Inflammatory macrophage treated with lipopolysaccharide for 4 hours (primary cell): ENCODE data around the gene CCDC28B.

Experiments used
- DNase-seq: peaks from one replicate; pipeline ENCODE4 v3.0.0-alpha.2; 2020

Gene CCDC28B

DNA sequence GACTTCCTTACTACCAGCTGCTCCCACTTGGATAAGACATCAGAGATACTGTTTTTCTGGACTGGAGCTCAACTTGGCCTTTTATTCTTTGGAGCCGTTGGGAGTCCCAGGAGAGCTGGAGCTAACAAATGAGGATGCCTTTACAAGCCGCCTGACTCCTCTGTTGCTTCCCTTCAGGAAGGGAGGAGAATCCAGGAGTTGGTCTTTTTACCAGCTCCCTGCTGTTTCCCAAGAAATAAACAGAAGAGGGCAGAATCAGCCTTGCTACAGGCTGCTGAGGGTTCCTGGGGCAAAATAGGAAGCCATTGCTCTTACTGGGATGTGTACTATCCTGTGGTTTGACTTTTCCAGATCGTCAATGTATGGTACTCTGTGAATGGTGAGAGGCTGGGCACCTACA lies 23.3 kb downstream of the CCDC28B start:
- DNase-seq: no peak

DNA sequence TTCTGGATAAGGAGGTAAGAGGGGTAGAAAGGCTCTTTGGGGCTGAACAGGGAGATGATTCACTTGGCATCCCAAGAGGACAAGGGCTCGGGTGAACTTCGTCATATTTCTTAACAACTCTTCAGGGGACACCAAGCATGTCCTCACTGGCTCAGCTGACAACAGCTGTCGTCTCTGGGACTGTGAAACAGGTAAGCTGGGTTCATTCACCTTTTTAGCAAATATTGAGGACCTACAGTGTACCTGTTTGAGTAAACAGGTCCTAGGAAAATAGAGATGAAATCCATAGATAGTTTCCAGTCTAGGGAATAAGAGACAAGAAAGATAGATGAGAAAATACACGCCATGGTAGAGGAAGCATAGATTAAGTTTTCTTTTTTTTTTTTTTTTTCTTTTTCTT lies 23.9 kb downstream of the CCDC28B start:
- DNase-seq: no peak

DNA sequence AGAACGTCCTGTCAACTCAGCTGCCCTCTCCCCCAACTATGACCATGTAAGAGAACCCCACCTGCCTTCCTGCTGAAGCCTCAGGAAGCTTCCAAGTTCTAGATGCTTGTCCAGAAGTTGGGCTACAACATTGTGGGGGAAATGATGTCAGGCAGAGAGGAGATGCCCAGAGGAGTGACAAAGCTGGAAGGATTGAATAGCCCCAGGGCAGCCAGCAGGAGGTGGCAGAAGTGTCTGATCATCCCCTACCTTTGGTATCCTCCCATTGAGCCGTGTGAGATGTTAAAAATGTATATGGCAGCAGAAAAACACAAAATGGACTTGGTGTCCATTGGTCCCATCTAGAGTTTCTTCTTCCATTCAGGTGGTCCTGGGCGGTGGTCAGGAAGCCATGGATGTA lies 28.4 kb downstream of the CCDC28B start:
- no peak for DNase-seq

DNA sequence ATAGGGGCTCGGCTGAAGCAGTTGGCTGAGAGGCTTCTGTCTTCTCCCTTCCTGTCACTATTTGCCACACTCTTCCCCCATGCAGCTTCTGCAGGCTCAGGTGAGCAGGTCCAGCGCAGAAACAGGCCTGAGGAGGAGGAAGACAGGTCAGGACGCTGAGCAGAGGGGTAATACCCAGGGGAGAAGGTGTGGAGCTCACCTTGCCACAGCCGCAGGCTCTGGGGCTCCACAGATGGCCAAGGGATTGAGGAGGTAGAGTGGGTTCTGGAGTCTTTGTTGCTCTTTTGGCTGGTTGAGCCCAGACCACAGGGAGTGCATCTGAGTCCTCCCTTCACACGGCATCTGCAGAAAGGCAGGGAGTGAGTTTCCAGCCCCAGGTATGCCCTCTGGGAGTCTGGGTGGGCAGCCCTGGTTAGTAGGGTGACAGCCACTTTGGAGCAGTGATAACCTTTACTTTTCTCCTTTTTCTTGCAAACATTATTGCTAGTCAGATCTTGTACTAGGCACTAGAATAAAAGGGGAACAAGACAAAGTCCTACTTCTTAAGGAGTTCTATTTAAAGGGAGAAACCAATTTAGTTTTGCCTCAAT lies 31.5 kb downstream of the CCDC28B start:
- no peak for DNase-seq

DNA sequence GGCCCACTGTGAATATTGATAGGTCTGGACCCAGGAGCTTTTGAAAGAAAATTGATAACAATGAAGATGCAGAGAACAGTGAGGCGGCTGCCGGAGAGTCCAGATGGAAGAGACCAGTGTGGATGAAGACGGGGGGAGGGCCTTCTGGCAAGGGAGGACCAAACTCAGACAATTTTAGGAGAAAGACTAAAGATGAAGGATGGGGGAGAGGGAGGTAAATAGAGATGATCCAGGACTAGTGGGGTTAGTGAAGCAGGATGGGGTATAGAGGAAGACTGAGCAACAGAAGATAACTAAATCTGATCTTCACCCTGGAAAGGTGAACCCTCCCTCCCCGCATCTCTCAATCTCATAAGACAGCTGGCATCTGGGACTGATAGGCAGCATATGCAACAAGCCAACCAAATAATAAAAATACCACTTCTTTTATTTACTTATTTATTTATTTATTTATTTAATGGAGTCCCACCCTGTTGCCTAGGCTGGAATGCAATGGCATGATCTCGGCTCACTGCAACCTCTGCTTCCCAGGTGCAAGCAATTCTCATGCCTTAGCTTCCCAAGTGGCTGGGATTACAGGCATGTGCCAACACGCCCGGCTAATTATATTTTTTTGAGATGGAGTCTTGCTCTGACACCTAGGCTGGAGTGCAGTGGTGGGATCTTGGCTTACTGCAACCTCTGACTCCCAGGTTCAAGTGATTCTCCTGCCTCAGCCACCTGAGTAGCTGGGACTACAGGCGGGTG lies 32.3 kb downstream of the CCDC28B start:
- no peak for DNase-seq

DNA sequence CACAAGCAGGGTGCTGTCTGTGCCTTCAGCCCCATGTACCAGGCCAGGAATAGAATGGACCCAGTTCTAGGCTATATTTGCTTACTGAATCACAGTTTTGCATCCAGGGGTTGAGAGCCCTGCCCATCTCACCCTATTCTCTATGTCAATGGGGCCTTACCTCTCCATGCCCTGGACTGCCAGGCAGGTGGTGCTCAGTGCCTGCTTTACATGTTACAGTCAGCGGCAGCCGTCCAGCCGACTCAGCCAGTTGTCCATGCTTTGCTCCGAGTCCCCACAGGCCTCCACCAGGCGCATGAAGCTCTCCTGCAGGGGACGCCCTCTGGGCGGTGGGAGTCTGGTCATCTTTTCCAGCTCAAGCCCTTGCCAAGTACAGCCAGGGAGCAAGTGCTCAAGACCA lies 34.4 kb downstream of the CCDC28B start:
- DNase-seq: no peak

DNA sequence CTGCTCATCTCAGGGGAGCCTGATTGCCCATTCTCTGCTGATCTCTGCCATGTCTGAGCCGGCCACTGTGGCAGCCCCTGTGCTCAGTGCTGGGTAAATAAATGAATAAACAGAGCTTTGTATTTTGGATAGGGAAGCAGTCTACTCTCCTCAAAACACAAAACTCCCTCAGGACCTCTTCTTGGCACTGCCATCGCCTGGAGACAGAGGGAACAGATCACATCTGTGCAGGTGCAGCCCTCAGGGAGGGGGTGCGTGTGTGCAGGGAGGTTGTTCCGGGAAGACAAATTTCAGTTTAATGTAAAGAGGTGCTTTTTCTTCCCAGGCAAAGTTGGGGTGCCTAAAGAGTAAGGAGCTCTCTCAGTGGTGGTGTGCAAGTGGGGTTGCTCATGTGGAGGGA lies 38.9 kb downstream of the CCDC28B start:
- no peak for DNase-seq

DNA sequence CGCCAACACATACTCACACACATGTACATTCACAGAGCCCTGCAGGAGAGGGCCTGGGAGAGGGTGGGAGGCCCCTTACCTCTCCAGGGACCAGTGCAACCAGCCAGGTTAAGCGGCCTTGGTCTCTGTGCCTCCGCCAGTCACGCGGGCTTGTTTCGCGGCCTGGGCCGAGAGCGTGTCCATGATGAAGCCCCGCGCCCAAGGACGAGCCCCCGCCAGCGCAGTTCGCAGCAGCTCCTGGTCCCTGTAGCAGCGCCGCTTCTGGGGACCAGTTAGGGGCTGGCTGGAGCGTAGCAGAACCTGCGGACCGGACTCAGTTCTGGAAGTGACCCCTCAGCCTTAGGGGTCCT lies 39.4 kb downstream of the CCDC28B start:
- DNase-seq: no peak

DNA sequence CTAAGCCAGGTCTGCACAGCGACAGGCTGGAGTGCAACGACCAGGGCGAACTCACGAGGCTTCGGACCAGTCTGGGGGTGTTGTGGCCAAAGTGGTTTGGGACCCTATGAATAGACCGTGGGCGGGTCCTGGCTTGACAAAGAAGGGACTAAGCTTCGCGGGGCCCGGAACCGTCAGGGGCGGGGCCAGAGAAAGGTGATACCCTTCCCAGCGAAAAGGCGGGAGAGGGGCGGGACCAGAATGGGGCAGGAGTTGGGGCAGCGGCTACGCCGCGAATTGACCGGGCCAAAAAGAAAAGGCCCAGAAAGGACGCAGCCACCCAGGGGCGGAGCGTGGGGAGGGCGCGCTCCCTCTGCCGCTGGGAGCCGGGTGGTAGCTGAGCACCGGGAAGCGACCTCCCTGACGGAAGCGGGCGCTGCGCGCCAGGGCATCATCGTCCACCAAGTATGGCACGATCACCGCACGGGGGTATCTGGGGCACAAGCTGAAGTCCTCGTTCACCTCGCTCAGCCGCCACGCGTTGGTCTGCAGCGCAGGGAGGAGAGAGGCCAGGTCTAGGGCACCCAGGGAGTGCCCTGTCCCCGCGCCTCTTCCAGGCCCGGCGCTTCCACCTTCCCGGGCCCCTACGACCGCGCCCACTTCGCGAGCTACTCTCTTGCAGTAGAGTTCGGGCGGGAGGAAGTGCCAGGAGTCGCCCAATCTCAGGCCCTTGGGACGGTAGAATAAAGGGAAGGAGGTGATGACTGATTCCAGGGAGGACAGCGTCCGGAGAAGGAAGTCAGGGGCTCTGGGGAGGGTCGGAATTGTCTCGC lies 40.0 kb downstream of the CCDC28B start:
- DNase-seq: peak; percentile 57

DNA sequence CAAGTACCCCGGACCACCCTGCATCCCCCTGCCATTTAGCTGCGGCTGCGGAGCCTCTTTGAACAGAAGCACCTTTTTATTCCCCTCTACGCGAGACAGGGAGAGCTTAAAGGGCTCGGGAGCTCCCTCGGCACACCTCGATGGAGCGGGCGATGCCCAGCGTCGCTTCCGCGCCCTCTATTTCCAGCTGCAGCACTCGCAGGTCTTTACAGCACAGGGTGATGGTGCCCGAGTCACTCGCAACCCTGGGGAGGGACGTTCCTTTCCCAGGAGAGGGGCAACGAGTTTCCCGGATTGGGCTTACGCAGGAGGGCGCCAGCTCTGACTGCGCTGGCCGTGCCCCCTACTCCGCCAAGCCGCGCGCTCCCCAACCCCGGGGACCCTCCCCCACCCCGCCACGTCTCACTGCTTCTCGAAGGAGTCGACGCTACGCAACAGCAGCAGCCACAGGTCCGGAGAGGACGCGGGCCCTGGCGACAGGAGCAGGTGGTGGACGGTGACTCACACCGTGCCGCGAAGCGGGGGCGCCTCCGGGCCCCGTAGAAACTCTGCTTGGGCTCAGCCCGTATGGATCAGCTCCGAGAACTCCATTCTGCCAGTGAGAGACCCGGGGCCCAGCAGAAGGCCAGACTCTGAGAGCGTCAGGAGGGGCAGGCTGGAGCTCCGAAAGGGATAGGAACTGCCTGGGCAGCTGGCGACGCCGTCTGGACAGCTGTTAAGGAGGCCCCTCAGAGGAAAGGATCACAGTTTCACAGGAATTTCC lies 40.8 kb downstream of the CCDC28B start:
- no peak for DNase-seq

DNA sequence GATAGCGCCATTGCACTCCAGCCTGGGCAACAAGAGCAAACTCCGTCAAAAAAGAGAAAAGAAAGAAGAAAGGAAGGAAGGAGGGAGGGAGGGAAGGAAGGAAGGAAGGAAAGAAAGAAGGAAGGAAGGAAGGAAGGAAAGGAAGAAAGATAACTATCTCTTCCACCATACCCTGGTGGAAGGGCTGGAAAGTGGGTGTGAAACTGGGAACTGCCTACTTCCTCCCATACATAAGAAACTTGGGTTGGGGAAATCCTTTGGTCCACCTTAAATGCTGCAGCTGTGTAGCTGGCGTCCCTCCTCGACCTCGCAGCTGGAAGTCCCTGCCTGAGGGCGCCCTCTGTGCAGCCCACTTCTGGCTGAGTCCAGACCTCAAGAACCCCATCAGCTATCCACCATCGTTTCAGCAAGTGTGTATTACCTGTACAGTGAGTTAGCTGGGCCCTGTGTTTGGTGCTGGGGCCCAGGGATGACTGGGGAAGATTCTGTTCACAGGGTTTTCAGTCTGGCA lies 42.0 kb downstream of the CCDC28B start:
- peak; percentile 52 for DNase-seq

DNA sequence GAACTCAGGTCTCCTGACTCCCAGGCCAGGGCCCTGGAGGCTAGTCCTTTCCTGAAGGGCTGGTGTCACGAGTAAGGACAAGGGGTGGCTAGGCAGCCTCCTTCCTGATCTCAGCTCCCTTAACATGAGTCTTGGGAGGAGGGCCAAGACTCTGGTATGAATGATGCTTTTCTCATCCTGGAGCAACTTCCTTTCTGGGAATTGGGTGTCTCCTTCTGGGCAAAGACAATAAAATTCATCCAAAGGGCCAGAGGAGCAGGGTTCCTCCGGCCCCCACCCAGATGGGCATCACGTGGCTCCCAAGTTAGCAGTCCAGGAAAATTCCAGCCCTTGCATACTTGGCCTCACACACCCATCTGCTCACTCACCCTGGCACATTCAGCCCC lies 46.5 kb downstream of the CCDC28B start, which contains the start of gene FAM167B:
TSS of gene FAM167B (plus strand) at position 335 of the 386 bp plus-strand sequence. CDS start 200 bp downstream, outside the sequence.
- no peak for DNase-seq

DNA sequence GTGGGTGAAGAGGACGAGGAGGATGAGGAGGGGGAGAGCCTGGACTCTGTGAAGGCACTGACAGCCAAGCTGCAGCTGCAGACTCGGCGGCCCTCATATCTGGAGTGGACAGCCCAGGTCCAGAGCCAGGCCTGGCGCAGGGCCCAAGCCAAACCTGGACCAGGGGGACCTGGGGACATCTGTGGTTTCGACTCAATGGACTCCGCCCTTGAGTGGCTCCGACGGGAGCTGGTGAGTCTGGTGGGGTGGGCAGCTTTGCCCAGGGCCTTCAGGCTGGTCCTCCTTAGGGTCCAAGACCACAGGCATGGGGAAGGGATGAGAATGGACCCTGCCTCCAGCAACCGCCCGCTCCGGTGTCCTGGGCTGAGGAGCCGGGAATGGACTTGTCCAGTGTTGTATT lies 47.1 kb downstream of the CCDC28B start:
- no peak for DNase-seq

DNA sequence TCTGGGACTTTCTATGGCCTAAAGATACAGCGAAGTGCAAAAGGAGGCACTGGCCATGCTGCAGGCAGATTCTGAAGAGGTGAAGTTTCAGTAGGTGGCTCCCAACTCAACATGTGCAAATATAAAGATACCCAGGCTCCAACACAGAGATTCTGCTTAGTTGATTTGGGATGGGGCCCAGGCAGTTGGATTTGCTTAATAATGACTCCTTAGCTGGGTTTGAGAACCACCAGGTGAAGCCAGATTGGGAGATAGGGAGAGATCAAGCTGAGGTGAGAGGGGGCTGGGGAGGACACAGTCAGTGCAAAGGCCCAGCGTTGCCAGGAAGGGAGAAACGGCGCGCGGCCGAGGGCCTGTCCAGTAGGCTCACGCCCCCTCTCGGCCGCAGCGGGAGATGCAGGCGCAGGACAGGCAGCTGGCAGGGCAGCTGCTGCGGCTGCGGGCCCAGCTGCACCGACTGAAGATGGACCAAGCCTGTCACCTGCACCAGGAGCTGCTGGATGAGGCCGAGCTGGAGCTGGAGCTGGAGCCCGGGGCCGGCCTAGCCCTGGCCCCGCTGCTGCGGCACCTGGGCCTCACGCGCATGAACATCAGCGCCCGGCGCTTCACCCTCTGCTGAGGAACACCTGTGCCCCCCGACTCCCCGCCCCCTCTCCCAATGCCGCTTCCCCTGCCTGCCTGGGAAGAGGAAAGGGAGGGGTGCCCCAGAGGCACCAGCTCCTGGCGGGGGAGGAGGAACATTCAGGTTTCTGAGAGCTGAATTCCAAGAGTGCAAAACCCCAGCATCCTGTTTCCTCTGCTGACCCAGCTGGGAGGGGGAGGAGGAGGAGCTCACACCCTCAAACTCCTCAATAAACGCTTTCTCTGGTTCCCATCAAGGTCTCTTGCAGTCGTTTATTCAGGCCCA lies 47.8 kb downstream of the CCDC28B start:
- peak; percentile 78 for DNase-seq

DNA sequence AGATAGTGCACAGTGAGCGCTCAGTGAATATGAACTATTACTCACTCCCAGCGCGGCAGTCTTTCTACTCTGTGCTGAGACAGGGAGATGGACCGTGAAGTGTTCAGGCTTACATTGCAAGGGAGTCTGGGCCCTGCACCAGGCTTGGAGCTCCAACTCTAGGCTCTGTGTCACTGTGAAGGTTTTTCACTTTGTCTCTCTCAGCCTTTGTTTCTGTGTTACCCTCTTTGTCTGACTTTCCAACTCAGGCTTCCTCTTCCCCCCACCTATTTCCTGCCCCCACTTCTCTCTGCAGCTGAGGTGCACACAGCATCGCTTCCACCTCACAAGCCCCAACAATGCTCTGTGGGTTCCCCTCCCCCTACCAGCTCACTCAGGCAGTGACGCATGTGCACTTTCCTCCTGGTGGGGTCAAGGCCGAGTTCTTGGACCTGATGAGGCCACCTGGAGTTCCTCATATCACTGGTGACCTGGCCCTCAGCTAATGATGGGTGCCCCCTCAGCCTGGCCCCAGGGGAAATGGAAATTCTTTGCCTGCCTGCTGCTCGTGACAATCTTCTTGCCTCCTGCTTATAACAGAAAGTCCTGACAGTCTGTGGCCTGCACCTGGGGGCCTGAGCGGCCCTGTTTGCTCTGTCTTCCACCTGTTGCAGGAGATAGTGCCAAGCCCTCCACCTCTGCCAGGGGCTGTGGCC lies 49.6 kb downstream of the CCDC28B start:
- DNase-seq: no peak

DNA sequence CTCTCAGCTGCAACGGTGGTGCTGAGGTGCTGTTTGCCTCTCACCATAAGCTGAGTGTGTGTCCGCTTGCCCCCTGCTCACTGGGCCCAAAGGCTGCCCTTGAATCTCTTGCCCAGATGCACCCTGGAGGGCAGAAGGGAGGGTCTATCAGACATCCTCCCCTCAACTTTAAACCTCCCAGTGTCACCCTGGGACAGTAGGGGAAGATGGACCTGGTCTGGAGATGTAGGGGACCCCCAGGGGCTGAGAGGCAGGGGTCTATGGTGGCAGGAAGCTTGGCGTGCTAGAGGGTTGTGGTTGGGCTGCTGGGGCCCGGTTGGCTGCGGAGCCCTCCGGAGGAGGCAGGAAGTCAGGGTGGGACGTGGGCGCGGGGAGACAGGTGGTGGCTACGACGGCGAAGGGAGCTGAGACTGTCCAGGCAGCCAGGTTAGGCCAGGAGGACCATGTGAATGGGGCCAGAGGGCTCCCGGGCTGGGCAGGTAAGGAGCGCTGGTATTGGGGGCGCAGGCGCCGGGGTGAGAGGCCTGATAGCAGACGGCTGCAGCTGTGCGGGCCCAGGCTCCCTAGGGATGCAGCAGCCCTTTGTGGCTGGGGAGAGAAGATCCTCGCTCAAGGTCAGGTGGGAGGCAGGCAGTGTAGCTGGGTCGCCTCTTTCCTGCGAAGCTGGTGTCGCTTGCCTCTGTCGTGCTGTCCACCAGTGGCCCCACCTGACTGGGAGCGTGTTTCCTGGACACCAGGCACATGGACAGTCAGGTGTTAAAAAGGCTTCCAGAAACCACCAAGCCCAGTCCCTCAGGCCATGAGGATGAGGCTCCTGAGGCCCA lies 50.7 kb downstream of the CCDC28B start, which contains the start of gene LCK:
TSS of gene LCK (plus strand) at position 373 of the 824 bp plus-strand sequence. CDS start 23,065 bp downstream, outside the sequence.
- no peak for DNase-seq
